SK-N-SH treated with all-trans-retinoic acid at 6 μM for 48 hours (cell line): ENCODE results near the gene FOXN3.

ENCODE experiments used
- ATAC-seq: fragments of 200-7000 bp; cut with Tn5 transposase; 3 replicates; pipeline ENCODE4 v1.9.1; 2020; ENCODE audit warnings: mild to moderate bottlenecking, moderate library complexity
- ARNTL ChIP-seq: fragments of 450-650 bp; formaldehyde crosslinking; IDR thresholded peaks from 2 replicates; pipeline ENCODE4 v1.5.0; 2020; ENCODE audit warnings: low read depth, mild to moderate bottlenecking, moderate library complexity, borderline replicate concordance
- BACH2 ChIP-seq: fragments of 250-450 bp; sonication (Bioruptor Pico); IDR thresholded peaks from 2 replicates; pipeline ENCODE4 v1.9.0; 2021; ENCODE audit warnings: mild to moderate bottlenecking, borderline replicate concordance
- CREB5 ChIP-seq: fragments of 250-450 bp; sonication (Bioruptor Pico); IDR thresholded peaks from 2 replicates; pipeline ENCODE4 v1.5.1; 2020; ENCODE audit warnings: low read depth, mild to moderate bottlenecking, moderate library complexity
- CSDC2 ChIP-seq: fragments of 250-450 bp; sonication (Bioruptor Pico); IDR thresholded peaks from 2 replicates; pipeline ENCODE4 v1.5.0; 2020; ENCODE audit warnings: mild to moderate bottlenecking, moderate library complexity
- CSRNP3 ChIP-seq: fragments of 250-450 bp; sonication (Bioruptor Pico); IDR thresholded peaks from 2 replicates; pipeline ENCODE4 v1.5.1; 2021; ENCODE audit warnings: mild to moderate bottlenecking, moderate library complexity
- ESRRG ChIP-seq: fragments of 250-450 bp; sonication (Bioruptor Pico); IDR thresholded peaks from 2 replicates; pipeline ENCODE4 v1.6.1; 2021; ENCODE audit warnings: mild to moderate bottlenecking
- GLIS3 ChIP-seq: fragments of 250-450 bp; sonication (Bioruptor Pico); IDR thresholded peaks from 2 replicates; pipeline ENCODE4 v1.5.0; 2020; ENCODE audit warnings: mild to moderate bottlenecking, moderate library complexity
- ISL1 ChIP-seq: fragments of 250-450 bp; sonication (Bioruptor Pico); IDR thresholded peaks from 2 replicates; pipeline ENCODE4 v2.1.2; 2022; ENCODE audit warnings: mild to moderate bottlenecking, moderate library complexity
- OSR1 ChIP-seq: fragments of 250-450 bp; sonication (Bioruptor Pico); IDR thresholded peaks from 2 replicates; pipeline ENCODE4 v1.8.0; 2022; ENCODE audit warnings: moderate library complexity, mild to moderate bottlenecking, inconsistent platforms
- PATZ1 ChIP-seq: fragments of 250-450 bp; sonication (Bioruptor Pico); IDR thresholded peaks from 2 replicates; pipeline ENCODE4 v1.8.0; 2020; ENCODE audit warnings: mild to moderate bottlenecking, moderate library complexity, borderline replicate concordance
- POU6F1 ChIP-seq: fragments of 250-450 bp; sonication (Bioruptor Pico); IDR thresholded peaks from 2 replicates; pipeline ENCODE4 v1.8.0; 2021; ENCODE audit warnings: low read depth, mild to moderate bottlenecking, moderate library complexity, borderline replicate concordance
- PPARA ChIP-seq: fragments of 250-450 bp; sonication (Bioruptor Pico); IDR thresholded peaks from 2 replicates; pipeline ENCODE4 v1.5.0; 2020; ENCODE audit warnings: mild to moderate bottlenecking, borderline replicate concordance
- RARB ChIP-seq: fragments of 250-450 bp; sonication (Bioruptor Pico); IDR thresholded peaks from 2 replicates; pipeline ENCODE4 v1.8.0; 2021; ENCODE audit warnings: mild to moderate bottlenecking, moderate library complexity
- SNAI2 ChIP-seq: fragments of 250-450 bp; sonication (Bioruptor Pico); IDR thresholded peaks from 2 replicates; pipeline ENCODE4 v1.5.0; 2020; ENCODE audit warnings: mild to moderate bottlenecking, moderate library complexity
- TCF4 ChIP-seq: fragments of 250-450 bp; sonication (Bioruptor Pico); IDR thresholded peaks from 2 replicates; pipeline ENCODE4 v1.8.0; 2021; ENCODE audit warnings: mild to moderate bottlenecking, moderate library complexity, borderline replicate concordance
- TOX ChIP-seq: fragments of 250-450 bp; sonication (Bioruptor Pico); IDR thresholded peaks from 2 replicates; pipeline ENCODE4 v1.8.0; 2021; ENCODE audit warnings: mild to moderate bottlenecking, moderate library complexity, borderline replicate concordance
- TSHZ2 ChIP-seq: fragments of 250-450 bp; sonication (Bioruptor Pico); IDR thresholded peaks from 2 replicates; pipeline ENCODE4 v1.5.0; 2020; ENCODE audit warnings: mild to moderate bottlenecking, moderate library complexity
- ZC3H10 ChIP-seq: fragments of 250-450 bp; sonication (Bioruptor Pico); IDR thresholded peaks from 2 replicates; pipeline ENCODE4 v1.5.1; 2021; ENCODE audit warnings: mild to moderate bottlenecking, moderate library complexity
- ZFP3 ChIP-seq: fragments of 250-450 bp; sonication (Bioruptor Pico); IDR thresholded peaks from 2 replicates; pipeline ENCODE4 v1.5.0; 2020; ENCODE audit warnings: mild to moderate bottlenecking, moderate library complexity
- ZFP30 ChIP-seq: fragments of 450-650 bp; formaldehyde crosslinking; IDR thresholded peaks from 2 replicates; pipeline ENCODE4 v1.5.0; 2022; ENCODE audit warnings: mild to moderate bottlenecking, moderate library complexity
- ZNF565 ChIP-seq: fragments of 450-650 bp; formaldehyde crosslinking; conservative IDR thresholded peaks from 2 replicates; pipeline ENCODE4 v1.5.0; 2020; ENCODE audit warnings: low read depth, mild to moderate bottlenecking, moderate library complexity
- ZNF8 ChIP-seq: fragments of 450-650 bp; formaldehyde crosslinking; IDR thresholded peaks from 2 replicates; pipeline ENCODE4 v1.5.0; 2020; ENCODE audit warnings: mild to moderate bottlenecking, moderate library complexity

FOXN3 gene

GRCh38 chr14:89317051-89317691 is 99.9 kb downstream of the FOXN3 start:
- no peak for ATAC-seq
- TF ChIP-seq ZNF8 (CRISPR knock-in tag) (no peak), ZFP30 (CRISPR knock-in tag) (no peak), POU6F1 (no peak), PATZ1 (CRISPR knock-in tag) (no peak), SNAI2 (no peak), ZFP3 (CRISPR knock-in tag) (no peak), TOX (CRISPR knock-in tag) (no peak), BACH2 (CRISPR knock-in tag) (no peak), RARB (no peak), GLIS3 (no peak), ZC3H10 (no peak), TSHZ2 (CRISPR knock-in tag) (no peak), OSR1 (no peak), CREB5 (no peak), CSRNP3 (CRISPR knock-in tag) (no peak), ZNF565 (no peak), TCF4 (CRISPR knock-in tag) (no peak), PPARA (CRISPR knock-in tag) (no peak), ESRRG (CRISPR knock-in tag) (no peak)

- no peak for ATAC-seq
- no peak for TF ChIP-seq RARB
- no peak for TF ChIP-seq PPARA (CRISPR knock-in tag)
- TF ChIP-seq ARNTL (CRISPR knock-in tag) = no peak
- TF ChIP-seq OSR1 = no peak
- TF ChIP-seq CSDC2 = no peak
- no peak for TF ChIP-seq ZNF565
- TF ChIP-seq SNAI2 = no peak
- no peak for TF ChIP-seq ZC3H10
- TF ChIP-seq CREB5 = no peak
- no peak for TF ChIP-seq PATZ1 (CRISPR knock-in tag)
- TF ChIP-seq BACH2 (CRISPR knock-in tag) = no peak
- no peak for TF ChIP-seq TSHZ2 (CRISPR knock-in tag)
- no peak for TF ChIP-seq GLIS3
- no peak for TF ChIP-seq TCF4 (CRISPR knock-in tag)
- TF ChIP-seq ISL1 = no peak
Observed at GRCh38 chr14:89315493-89316470, 101.3 kb downstream of the FOXN3 start.
